ENCODE data around the gene SPACA7.

The SPACA7 gene

GRCh38 chr13:112449545-112449930 lies 73.4 kb downstream of the SPACA7 start (continued):
- no peak for TF ChIP-seq TSHZ2 (CRISPR knock-in tag; IDR thresholded peaks at IDR 0.05)
- no peak for TF ChIP-seq ARNTL (CRISPR knock-in tag; IDR thresholded peaks at IDR 0.05; ENCODE audit: borderline replicate concordance, low read depth)
- no peak for TF ChIP-seq GLIS3 (CRISPR knock-in tag; IDR thresholded peaks at IDR 0.05)
- no peak for TF ChIP-seq TCF4 (CRISPR knock-in tag; IDR thresholded peaks at IDR 0.05; ENCODE audit: borderline replicate concordance)
- TF ChIP-seq ZNF70 (CRISPR knock-in tag; IDR thresholded peaks at IDR 0.05) = no peak
- TF ChIP-seq CSDC2 (CRISPR knock-in tag; IDR thresholded peaks at IDR 0.05) = no peak
- no peak for TF ChIP-seq CREB5 (CRISPR knock-in tag; IDR thresholded peaks at IDR 0.05; ENCODE audit: low read depth)
- no peak for TF ChIP-seq ESRRG (CRISPR knock-in tag; IDR thresholded peaks at IDR 0.05)
- TF ChIP-seq ZFP3 (CRISPR knock-in tag; IDR thresholded peaks at IDR 0.05) = no peak
- TF ChIP-seq ISL1 (CRISPR knock-in tag; IDR thresholded peaks at IDR 0.05) = no peak
- TF ChIP-seq TOX (CRISPR knock-in tag; IDR thresholded peaks at IDR 0.05; ENCODE audit: borderline replicate concordance) = no peak

DNA sequence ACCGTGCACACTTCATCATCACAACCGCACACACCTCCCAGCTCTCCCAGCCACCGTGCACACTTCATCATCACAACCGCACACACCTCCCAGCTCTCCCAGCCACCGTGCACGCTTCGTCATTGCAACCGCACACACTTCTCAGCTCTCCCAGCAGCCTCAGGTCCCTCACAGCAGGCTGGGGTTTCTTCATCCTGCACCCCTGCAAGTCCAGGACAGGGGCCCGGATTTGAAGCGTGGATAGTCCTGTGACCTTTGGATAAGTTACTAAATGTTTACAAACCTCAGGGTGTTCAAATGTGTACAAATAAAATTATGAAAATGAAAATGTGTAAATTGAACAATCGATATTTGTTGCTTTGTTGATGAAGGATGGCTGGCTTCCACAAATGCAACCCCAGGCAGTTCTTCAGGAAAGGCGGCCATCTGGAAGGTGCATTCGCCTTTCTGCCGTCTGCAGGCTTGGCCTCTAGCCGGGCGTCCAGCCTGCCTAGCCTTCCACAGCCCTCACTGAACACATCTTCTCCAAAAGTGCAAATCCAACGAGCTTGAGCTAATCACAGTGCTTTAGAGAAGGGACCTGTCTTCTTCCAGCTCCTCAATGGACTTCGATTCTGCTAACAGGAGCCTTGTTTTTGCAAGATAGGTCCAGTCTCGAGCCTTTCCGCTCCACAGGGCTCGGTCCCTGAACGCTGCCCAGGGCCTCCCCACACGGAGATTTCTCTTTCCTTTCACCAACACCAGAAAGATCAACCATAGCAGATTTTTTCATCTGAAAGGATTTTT lies 74.2 kb downstream of the SPACA7 start:
- no peak for TF ChIP-seq PATZ1 (CRISPR knock-in tag; IDR thresholded peaks at IDR 0.05; ENCODE audit: borderline replicate concordance)
- no peak for TF ChIP-seq CSDC2 (CRISPR knock-in tag; IDR thresholded peaks at IDR 0.05)
- no peak for TF ChIP-seq BACH2 (CRISPR knock-in tag; IDR thresholded peaks at IDR 0.05; ENCODE audit: borderline replicate concordance)
- no peak for TF ChIP-seq ESRRG (CRISPR knock-in tag; IDR thresholded peaks at IDR 0.05)
- TF ChIP-seq PPARA (CRISPR knock-in tag; IDR thresholded peaks at IDR 0.05; ENCODE audit: borderline replicate concordance) = no peak
- no peak for TF ChIP-seq ZFP30 (CRISPR knock-in tag; IDR thresholded peaks at IDR 0.05)
- TF ChIP-seq ARNTL (CRISPR knock-in tag; IDR thresholded peaks at IDR 0.05; ENCODE audit: borderline replicate concordance, low read depth) = no peak
- TF ChIP-seq TOX (CRISPR knock-in tag; IDR thresholded peaks at IDR 0.05; ENCODE audit: borderline replicate concordance) = no peak
- no peak for TF ChIP-seq ZNF8 (CRISPR knock-in tag; IDR thresholded peaks at IDR 0.05)
- no peak for TF ChIP-seq ZNF565 (CRISPR knock-in tag; conservative IDR thresholded peaks at IDR 0.05; ENCODE audit: low read depth)
- no peak for TF ChIP-seq TSHZ2 (CRISPR knock-in tag; IDR thresholded peaks at IDR 0.05)
- TF ChIP-seq TCF4 (CRISPR knock-in tag; IDR thresholded peaks at IDR 0.05; ENCODE audit: borderline replicate concordance) = no peak
- no peak for ATAC-seq

- no peak for ATAC-seq
- TF ChIP-seq ZC3H10 (CRISPR knock-in tag; IDR thresholded peaks at IDR 0.05) = no peak
These were observed 74.7 kb downstream of the SPACA7 start for GRCh38 chr13:112450904-112451240.

Measured in SK-N-SH treated with all-trans-retinoic acid at 6 μM for 48 hours (cell line).